Central memory CD8-positive, alpha-beta T cell (primary cell): ENCODE measurements around the gene CRYZL1.

Source experiments
- ATAC-seq: fragments of 150-1000 bp; cut with Tn5 transposase; replicated peaks from 2 replicates; pipeline ENCODE4 v1.10.0; 2022; ENCODE audit warnings: mild to moderate bottlenecking, moderate FRiP score, moderate number of reproducible peaks; ENCODE audit not compliant: poor library complexity, severe bottlenecking; ENCODE audit errors: extremely low read depth
- DNase-seq, 2 donors: peaks; one replicate each; pipeline ENCODE4 v3.0.0; 2021; ENCODE audit warnings: low spot score in 2 of 2
- H3K27ac Mint-ChIP-seq: one replicate; pipeline ENCODE4 v1.8.0; 2022; ENCODE audit warnings: low read depth, mild to moderate bottlenecking, moderate library complexity, mixed read lengths
- H3K27me3 Mint-ChIP-seq: one replicate; pipeline ENCODE4 v1.8.0; 2022; ENCODE audit warnings: mixed read lengths
- H3K36me3 Mint-ChIP-seq: one replicate; pipeline ENCODE4 v1.8.0; 2022; ENCODE audit warnings: mild to moderate bottlenecking, moderate library complexity, mixed read lengths; ENCODE audit not compliant: insufficient read depth
- H3K4me1 Mint-ChIP-seq: one replicate; pipeline ENCODE4 v1.8.0; 2022; ENCODE audit warnings: mixed read lengths
- H3K4me3 Mint-ChIP-seq: one replicate; pipeline ENCODE4 v1.8.0; 2022; ENCODE audit warnings: mild to moderate bottlenecking, moderate library complexity, mixed read lengths
- H3K9me3 Mint-ChIP-seq: one replicate; pipeline ENCODE4 v1.8.0; 2022; ENCODE audit warnings: mixed read lengths

The CRYZL1 gene

GRCh38 chr21:33673473-33673872 lies 31.9 kb upstream of the CRYZL1 start:
- ATAC-seq (no peak), DNase-seq (no peak)
- H3K9me3 Mint-ChIP-seq: no peaks in the 10 kb centered on the region
- H3K27ac Mint-ChIP-seq: no peak overlapping the region
- no peak overlapping the region for H3K4me3 Mint-ChIP-seq
- no peaks in the 10 kb centered on the region for H3K36me3 Mint-ChIP-seq
- no peaks in the 10 kb centered on the region for H3K27me3 Mint-ChIP-seq
- no peaks in the 10 kb centered on the region for H3K4me1 Mint-ChIP-seq

GRCh38 chr21:33670076-33670978 lies 28.8 kb upstream of the CRYZL1 start:
- no peak for DNase-seq
- Mint-ChIP-seq H3K36me3 (peaks cover 2% of the 10 kb centered on the region), H3K27me3 (no peaks in the 10 kb centered on the region)

GRCh38 chr21:33668620-33669019 lies 27.1 kb upstream of the CRYZL1 start:
- Mint-ChIP-seq H3K9me3 (no peaks in the 10 kb centered on the region), H3K4me3 (no peak overlapping the region), H3K36me3 (peaks cover 2% of the 10 kb centered on the region), H3K27ac (no peak overlapping the region), H3K27me3 (no peaks in the 10 kb centered on the region), H3K4me1 (no peaks in the 10 kb centered on the region)
- no peak for DNase-seq
- no peak for ATAC-seq

More at GRCh38 chr21:33670076-33670978, 28.8 kb upstream of the CRYZL1 start:
- no peak for ATAC-seq
- no peak overlapping the region for H3K27ac Mint-ChIP-seq
- H3K9me3 Mint-ChIP-seq: no peaks in the 10 kb centered on the region
- no peaks in the 10 kb centered on the region for H3K4me1 Mint-ChIP-seq
- no peak overlapping the region for H3K4me3 Mint-ChIP-seq

DNA sequence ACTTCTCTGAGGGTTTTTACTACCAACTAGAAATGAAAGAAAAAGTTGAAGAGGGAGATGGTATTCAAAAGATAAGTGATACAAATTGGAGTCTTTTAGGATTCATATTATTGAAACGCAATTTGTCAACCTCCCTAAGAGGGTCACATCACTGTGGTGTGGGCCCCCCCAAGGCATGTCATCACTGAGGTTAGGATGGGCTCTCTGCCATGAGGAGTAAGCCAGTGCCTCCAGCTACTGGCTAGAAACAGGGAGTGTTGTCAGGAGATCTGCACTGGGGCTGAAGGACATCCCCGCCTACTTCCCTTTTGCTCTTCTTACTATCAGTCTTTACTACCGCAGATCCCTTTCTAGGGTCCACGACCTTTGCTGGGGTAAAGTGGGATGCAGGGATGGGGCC lies 26.6 kb upstream of the CRYZL1 start:
- Mint-ChIP-seq H3K27me3 (no peaks in the 10 kb centered on the region), H3K4me1 (no peaks in the 10 kb centered on the region), H3K36me3 (peaks cover 2% of the 10 kb centered on the region), H3K9me3 (no peaks in the 10 kb centered on the region), H3K27ac (no peak overlapping the region), H3K4me3 (no peak overlapping the region)
- ATAC-seq (no peak), DNase-seq (no peak)

DNA sequence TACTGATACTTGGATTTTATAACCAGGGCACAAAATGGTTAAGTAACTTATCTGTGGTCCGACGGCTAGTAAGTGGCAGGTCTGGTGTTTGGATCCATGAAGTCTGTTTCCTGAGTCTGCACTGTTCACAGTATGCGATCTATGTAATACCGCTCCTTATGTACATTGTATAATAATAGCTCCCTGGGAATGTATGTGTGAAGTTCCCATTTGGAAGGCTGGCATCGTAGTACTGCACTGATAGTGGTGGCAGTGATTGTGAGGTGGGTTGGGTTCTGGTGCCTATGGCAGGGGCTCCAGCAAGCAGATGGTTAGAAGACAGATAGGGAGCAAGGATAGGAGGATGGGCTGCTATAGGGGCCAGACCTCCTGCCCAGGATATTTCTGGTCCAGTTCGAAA lies 26.1 kb upstream of the CRYZL1 start:
- no peak for ATAC-seq
- H3K27me3 Mint-ChIP-seq: no peaks in the 10 kb centered on the region
- no peak overlapping the region for H3K4me3 Mint-ChIP-seq
- H3K9me3 Mint-ChIP-seq: no peaks in the 10 kb centered on the region
- H3K36me3 Mint-ChIP-seq: peaks cover 2% of the 10 kb centered on the region
- DNase-seq: no peak
- no peak overlapping the region for H3K27ac Mint-ChIP-seq
- no peaks in the 10 kb centered on the region for H3K4me1 Mint-ChIP-seq

DNA sequence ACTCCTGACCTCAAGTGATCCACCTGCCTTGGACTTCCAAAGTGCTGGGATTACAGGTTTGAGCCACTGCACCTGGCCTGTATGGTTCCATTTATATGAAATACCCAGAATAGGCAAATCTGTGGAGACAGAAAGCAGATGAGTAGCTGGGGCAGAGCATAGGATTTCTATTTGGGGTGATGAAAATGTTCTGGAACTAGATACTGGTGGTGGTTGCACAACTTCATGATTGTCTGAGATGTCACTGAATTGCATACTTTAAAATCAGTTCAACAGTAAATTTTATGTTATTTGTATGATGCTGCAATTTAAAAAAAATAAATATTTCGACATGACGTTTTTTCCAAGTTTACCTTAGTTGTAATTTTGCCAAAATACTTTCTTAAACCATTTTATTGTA lies 24.6 kb upstream of the CRYZL1 start:
- DNase-seq (no peak), ATAC-seq (no peak)
- H3K4me3 Mint-ChIP-seq: no peak overlapping the region
- H3K9me3 Mint-ChIP-seq: no peaks in the 10 kb centered on the region
- H3K27ac Mint-ChIP-seq: no peak overlapping the region
- peaks cover 2% of the 10 kb centered on the region for H3K36me3 Mint-ChIP-seq
- no peaks in the 10 kb centered on the region for H3K4me1 Mint-ChIP-seq
- peaks cover 10% of the 10 kb centered on the region for H3K27me3 Mint-ChIP-seq

GRCh38 chr21:33664135-33664534 lies 22.6 kb upstream of the CRYZL1 start:
- Mint-ChIP-seq H3K4me3 (no peak overlapping the region), H3K27me3 (peaks cover 12% of the 10 kb centered on the region), H3K4me1 (no peaks in the 10 kb centered on the region), H3K36me3 (peaks cover 2% of the 10 kb centered on the region), H3K27ac (no peak overlapping the region), H3K9me3 (no peaks in the 10 kb centered on the region)
- no peak for DNase-seq
- ATAC-seq: no peak

DNA sequence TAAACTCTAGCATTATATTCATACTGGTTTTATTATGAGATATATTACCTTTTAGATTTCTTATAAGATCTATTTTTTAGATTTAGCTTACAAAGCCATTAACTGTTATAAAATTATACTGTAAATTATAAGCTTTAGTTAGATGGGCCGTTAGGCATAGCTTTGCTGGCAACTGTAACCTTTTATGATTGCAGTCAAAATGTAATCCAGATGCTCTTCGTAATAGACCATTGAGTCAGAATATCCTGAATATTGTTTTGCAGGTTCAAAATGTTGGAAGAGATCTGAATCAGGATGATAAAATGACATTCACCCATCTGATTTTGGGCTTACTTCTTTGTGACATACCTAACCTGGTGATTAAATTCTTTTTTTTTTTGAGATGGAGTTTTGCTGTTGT lies 21.7 kb upstream of the CRYZL1 start:
- Mint-ChIP-seq H3K9me3 (no peaks in the 10 kb centered on the region), H3K4me3 (no peak overlapping the region), H3K27ac (no peak overlapping the region), H3K27me3 (peaks cover 21% of the 10 kb centered on the region), H3K36me3 (peaks cover 2% of the 10 kb centered on the region), H3K4me1 (no peaks in the 10 kb centered on the region)
- ATAC-seq: no peak
- DNase-seq: no peak

- H3K36me3 Mint-ChIP-seq: no peaks in the 10 kb centered on the region
- H3K27me3 Mint-ChIP-seq: peaks cover 28% of the 10 kb centered on the region
- H3K9me3 Mint-ChIP-seq: no peaks in the 10 kb centered on the region
These were observed 20.5 kb upstream of the CRYZL1 start for GRCh38 chr21:33662046-33662445.

DNA sequence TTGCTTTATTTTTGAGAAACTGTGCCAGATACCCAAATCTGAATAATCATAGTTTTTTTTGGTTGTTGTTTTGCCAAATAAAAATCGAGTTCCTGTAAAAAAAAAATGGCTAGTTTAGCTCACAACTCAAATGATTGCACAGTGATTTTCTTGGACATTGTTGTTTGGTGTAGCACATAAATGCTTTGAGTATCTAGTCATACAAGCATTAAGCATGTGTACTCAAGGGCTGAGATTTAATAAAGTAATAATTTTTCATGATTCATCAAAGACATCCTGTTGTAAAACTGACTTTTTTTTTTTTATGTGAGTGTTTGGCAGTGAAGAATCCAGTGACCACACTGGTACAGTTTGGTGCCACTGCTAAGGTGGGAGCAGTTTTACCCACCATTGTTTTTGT lies 19.6 kb upstream of the CRYZL1 start:
- Mint-ChIP-seq H3K36me3 (no peaks in the 10 kb centered on the region), H3K27ac (no peak overlapping the region), H3K4me3 (no peak overlapping the region), H3K4me1 (no peaks in the 10 kb centered on the region), H3K9me3 (no peaks in the 10 kb centered on the region), H3K27me3 (peaks cover 31% of the 10 kb centered on the region)
- no peak for DNase-seq
- no peak for ATAC-seq

More at GRCh38 chr21:33662046-33662445, 20.5 kb upstream of the CRYZL1 start:
- H3K4me1 Mint-ChIP-seq: no peaks in the 10 kb centered on the region
- H3K4me3 Mint-ChIP-seq: no peak overlapping the region
- no peak for ATAC-seq
- DNase-seq: no peak
- peak overlapping the region; percentile 11 for H3K27ac Mint-ChIP-seq

GRCh38 chr21:33660406-33660805 lies 18.9 kb upstream of the CRYZL1 start:
- Mint-ChIP-seq H3K27ac (no peak overlapping the region), H3K4me3 (no peak overlapping the region), H3K9me3 (no peaks in the 10 kb centered on the region), H3K4me1 (no peaks in the 10 kb centered on the region), H3K27me3 (peaks cover 31% of the 10 kb centered on the region), H3K36me3 (no peaks in the 10 kb centered on the region)
- DNase-seq: no peak
- ATAC-seq: no peak

GRCh38 chr21:33659568-33659949 lies 18.0 kb upstream of the CRYZL1 start:
- no peak overlapping the region for H3K4me3 Mint-ChIP-seq
- no peaks in the 10 kb centered on the region for H3K36me3 Mint-ChIP-seq
- H3K27ac Mint-ChIP-seq: no peak overlapping the region
- DNase-seq (no peak), ATAC-seq (no peak)
- H3K27me3 Mint-ChIP-seq: peaks cover 31% of the 10 kb centered on the region
- no peaks in the 10 kb centered on the region for H3K4me1 Mint-ChIP-seq
- no peaks in the 10 kb centered on the region for H3K9me3 Mint-ChIP-seq

- no peak for DNase-seq
- ATAC-seq: no peak
- H3K9me3 Mint-ChIP-seq: no peaks in the 10 kb centered on the region
- H3K4me3 Mint-ChIP-seq: no peak overlapping the region
- peaks cover 31% of the 10 kb centered on the region for H3K27me3 Mint-ChIP-seq
- no peaks in the 10 kb centered on the region for H3K4me1 Mint-ChIP-seq
- H3K36me3 Mint-ChIP-seq: no peaks in the 10 kb centered on the region
- no peak overlapping the region for H3K27ac Mint-ChIP-seq
These were observed 17.5 kb upstream of the CRYZL1 start for GRCh38 chr21:33658919-33659567.
